A549 (cell line): Measurements from ENCODE around the gene PDZD2.

Source experiments
- PHF8 ChIP-seq: fragments of 200-600 bp; sonication (generic); IDR thresholded peaks from 2 replicates; pipeline ENCODE4 v1.6.1; 2016; ENCODE audit warnings: low read depth, mild to moderate bottlenecking, antibody characterized with exemption, moderate library complexity, borderline replicate concordance
- TF ChIP-seq, protein P1 (sequence below): fragments of >200 bp; sonication (Bioruptor Twin); formaldehyde crosslinking; IDR thresholded peaks from 3 replicates; pipeline ENCODE4 v1.5.1; 2016
- TF ChIP-seq, protein P2 (sequence below): fragments of 150-350 bp; IDR thresholded peaks from 2 replicates; pipeline ENCODE4 v1.6.1; 2014; ENCODE audit warnings: low read depth, mild to moderate bottlenecking, low read length

DNA sequence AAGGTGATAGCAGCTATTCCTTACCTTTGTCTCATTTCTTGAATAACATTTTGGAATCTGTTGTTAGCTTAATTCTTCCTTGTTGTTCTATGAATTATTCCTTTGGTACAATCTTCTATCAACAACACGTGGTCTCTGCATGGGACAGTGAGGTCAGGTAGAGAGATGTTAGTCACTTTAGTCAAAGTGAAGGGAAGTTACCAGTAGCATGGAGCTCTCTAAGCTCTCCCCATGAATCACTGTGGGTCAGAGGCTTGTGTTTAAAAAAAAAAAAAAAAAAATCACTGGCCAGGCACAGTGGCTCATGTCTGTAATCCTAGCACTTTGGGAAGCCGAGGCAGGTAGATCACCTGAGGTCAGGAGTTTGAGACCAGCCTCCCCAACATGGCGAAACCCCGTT is 419.2 kb downstream of the PDZD2 start:
- TF ChIP-seq, protein P1, sequence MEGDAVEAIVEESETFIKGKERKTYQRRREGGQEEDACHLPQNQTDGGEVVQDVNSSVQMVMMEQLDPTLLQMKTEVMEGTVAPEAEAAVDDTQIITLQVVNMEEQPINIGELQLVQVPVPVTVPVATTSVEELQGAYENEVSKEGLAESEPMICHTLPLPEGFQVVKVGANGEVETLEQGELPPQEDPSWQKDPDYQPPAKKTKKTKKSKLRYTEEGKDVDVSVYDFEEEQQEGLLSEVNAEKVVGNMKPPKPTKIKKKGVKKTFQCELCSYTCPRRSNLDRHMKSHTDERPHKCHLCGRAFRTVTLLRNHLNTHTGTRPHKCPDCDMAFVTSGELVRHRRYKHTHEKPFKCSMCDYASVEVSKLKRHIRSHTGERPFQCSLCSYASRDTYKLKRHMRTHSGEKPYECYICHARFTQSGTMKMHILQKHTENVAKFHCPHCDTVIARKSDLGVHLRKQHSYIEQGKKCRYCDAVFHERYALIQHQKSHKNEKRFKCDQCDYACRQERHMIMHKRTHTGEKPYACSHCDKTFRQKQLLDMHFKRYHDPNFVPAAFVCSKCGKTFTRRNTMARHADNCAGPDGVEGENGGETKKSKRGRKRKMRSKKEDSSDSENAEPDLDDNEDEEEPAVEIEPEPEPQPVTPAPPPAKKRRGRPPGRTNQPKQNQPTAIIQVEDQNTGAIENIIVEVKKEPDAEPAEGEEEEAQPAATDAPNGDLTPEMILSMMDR: no peak
- TF ChIP-seq, protein P2, sequence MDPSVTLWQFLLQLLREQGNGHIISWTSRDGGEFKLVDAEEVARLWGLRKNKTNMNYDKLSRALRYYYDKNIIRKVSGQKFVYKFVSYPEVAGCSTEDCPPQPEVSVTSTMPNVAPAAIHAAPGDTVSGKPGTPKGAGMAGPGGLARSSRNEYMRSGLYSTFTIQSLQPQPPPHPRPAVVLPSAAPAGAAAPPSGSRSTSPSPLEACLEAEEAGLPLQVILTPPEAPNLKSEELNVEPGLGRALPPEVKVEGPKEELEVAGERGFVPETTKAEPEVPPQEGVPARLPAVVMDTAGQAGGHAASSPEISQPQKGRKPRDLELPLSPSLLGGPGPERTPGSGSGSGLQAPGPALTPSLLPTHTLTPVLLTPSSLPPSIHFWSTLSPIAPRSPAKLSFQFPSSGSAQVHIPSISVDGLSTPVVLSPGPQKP: no peak
- TF ChIP-seq PHF8: no peak
